K562 (cell line): ENCODE results near the gene RSPH9. TPM values are rescaled to one million over a fixed set of nuclear protein-coding genes. Genes with fewer than 3 reads are reported as not detected.

ENCODE experiments used
- BCOR ChIP-seq: fragments of 450-650 bp; IDR thresholded peaks from 2 replicates; pipeline ENCODE4 v1.6.1; 2016
- CEBPB ChIP-seq: fragments of 450-650 bp; IDR thresholded peaks from 2 replicates; pipeline ENCODE4 v1.6.1; 2016; ENCODE audit warnings: missing genetic modification characterization, missing compliant biosample characterization
- CREB5 ChIP-seq: fragments of 250-450 bp; sonication (Bioruptor Pico); IDR thresholded peaks from 2 replicates; pipeline ENCODE4 v1.5.0; 2020; ENCODE audit warnings: mild to moderate bottlenecking
- FOXP4 ChIP-seq: sonication (generic); formaldehyde crosslinking; IDR thresholded peaks from 2 replicates; pipeline ENCODE4 v1.8.0; 2022; ENCODE audit warnings: mild to moderate bottlenecking, missing genetic modification reagents, borderline replicate concordance
- KDM4B ChIP-seq, 2 experiments: fragments of 450-650 bp in 1 of 2; sonication (generic) in 1 of 2; IDR thresholded peaks; 2 replicates each; pipeline ENCODE4 v1.6.1; 2016 to 2017; ENCODE audit warnings: borderline replicate concordance in 2 of 2, antibody characterized with exemption in 1 of 2, low read depth in 1 of 2, mild to moderate bottlenecking in 1 of 2
- POU5F1 ChIP-seq: fragments of 150-350 bp; IDR thresholded peaks from 2 replicates; pipeline ENCODE4 v1.6.1; 2014; ENCODE audit warnings: borderline replicate concordance, low read length, low read depth, mild to moderate bottlenecking; ENCODE audit not compliant: partially characterized antibody
- RERE ChIP-seq: sonication (generic); formaldehyde crosslinking; IDR thresholded peaks from 2 replicates; pipeline ENCODE4 v1.8.0; 2023; ENCODE audit warnings: missing genetic modification reagents, mild to moderate bottlenecking, borderline replicate concordance
- SMAD2 ChIP-seq: fragments of 150-350 bp; IDR thresholded peaks from 2 replicates; pipeline ENCODE4 v1.6.1; 2014; ENCODE audit warnings: low read depth, mild to moderate bottlenecking, low read length
- SMARCC2 ChIP-seq: fragments of 450-650 bp; IDR thresholded peaks from 2 replicates; pipeline ENCODE4 v1.6.1; 2017; ENCODE audit warnings: antibody characterized with exemption, moderate library complexity, mild to moderate bottlenecking, low read depth
- SNIP1 ChIP-seq: fragments of 450-650 bp; IDR thresholded peaks from 2 replicates; pipeline ENCODE4 v1.7.1; 2017; ENCODE audit warnings: low read depth, mild to moderate bottlenecking
- SUPT5H ChIP-seq: fragments of 450-650 bp; IDR thresholded peaks from 2 replicates; pipeline ENCODE4 v1.6.1; 2016
- TEAD2 ChIP-seq: fragments of 450-650 bp; IDR thresholded peaks from 2 replicates; pipeline ENCODE4 v1.6.1; 2016; ENCODE audit warnings: missing genetic modification characterization, control low read depth, missing compliant biosample characterization
- ZBTB34 ChIP-seq: fragments of 250-450 bp; sonication (Bioruptor Pico); IDR thresholded peaks from 2 replicates; pipeline ENCODE4 v1.8.0; 2021; ENCODE audit warnings: mild to moderate bottlenecking, moderate library complexity
- ZNF583 ChIP-seq: fragments of 250-450 bp; sonication (Bioruptor Pico); IDR thresholded peaks from 2 replicates; pipeline ENCODE4 v1.4.0; 2020
- polyA plus RNA-seq, 8 experiments: library from polyadenylated mRNA; depleted of rRNA in 4 of 8; stranded (reverse) in 5 of 8; unstranded in 3 of 8; fragments of >200 nt; fragmentation: Nextera tagmentation in 2 of 8; fragmentation: Illumina TruSeq in 1 of 8; extraction: Ambion mirVana in 2 of 8; extraction: Trizol in 1 of 8; gene quantifications; 2 replicates each; pipeline versions ENCODE4 v1.2.1 to v1.2.3, GENCODE V29; 2011 to 2014; ENCODE audit warnings: inconsistent platforms in 1 of 8, missing spikeins in 1 of 8
- total RNA-seq, 7 experiments: library from RNA; depleted of rRNA in 6 of 7; stranded (reverse); fragments of >200 nt in 6 of 7; fragmentation: Illumina TruSeq in 2 of 7; extraction: Trizol in 2 of 7; gene quantifications; 2 replicates each; pipeline versions ENCODE4 v1.2.1 to v1.2.3, GENCODE V29; 2011 to 2021; ENCODE audit warnings: low replicate concordance in 1 of 7

The RSPH9 gene
- total and polyA plus RNA-seq, 9 of the 15 experiments (the other 6 are each of a cell fraction or from before 2014, with no cell fraction given) = 0.05 to 0.60 (median 0.39) TPM; not detected in 6

DNA sequence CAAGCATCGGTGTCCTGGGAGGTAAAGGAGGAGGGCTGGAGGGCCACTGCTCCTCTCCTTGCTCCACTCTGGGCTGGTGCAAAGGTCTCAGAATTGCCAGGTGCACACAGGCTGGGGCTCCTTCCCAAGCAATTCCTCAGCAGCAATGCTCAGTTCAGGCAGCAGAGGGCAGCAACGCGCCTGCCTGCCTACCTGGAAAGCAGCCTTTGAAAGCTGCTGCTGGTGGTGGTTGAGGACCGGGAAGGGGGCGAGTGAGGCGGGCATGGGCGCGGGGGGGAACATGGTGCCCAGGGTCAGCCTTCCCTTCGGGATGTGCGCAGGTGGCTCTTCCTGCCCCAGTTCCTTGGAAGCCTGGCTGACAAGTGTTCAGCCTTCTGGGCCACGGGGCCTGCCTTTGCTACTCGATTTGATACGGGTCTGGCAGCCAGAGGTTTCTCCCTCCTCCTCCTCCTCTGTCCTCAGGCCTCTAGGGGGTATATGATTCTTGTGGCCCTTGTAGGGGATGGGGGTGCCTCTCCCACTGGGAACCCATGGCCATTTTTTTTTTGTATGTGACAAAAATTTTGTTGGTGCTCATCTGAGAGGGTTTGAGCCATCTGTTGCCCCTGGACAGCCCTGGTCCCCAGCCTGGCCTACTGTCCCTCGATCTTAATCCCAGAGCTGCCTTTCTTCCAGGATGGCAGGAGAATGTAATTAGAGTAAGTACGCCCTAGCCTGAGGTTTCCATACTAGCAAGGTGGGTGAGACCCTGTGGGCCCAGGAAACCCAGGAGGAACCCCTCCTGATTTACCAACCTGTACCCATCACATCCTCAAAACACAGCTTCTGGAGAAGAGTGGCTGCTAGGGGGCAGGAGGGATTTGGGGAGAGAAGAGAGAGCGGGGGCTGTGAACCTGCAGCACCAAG lies 22.7 kb downstream of the RSPH9 start (continued):
- TF ChIP-seq FOXP4 (no peak), SMAD2 (no peak), ZBTB34 (no peak), ZNF583 (no peak), POU5F1 (no peak), SMARCC2 (no peak), CREB5 (CRISPR knock-in tag) (no peak), BCOR (no peak), KDM4B (IDR thresholded peaks at IDR 0.05; ENCODE audit: borderline replicate concordance in 2 of 2, low read depth in 1 of 2) (no peak), SUPT5H (peak; percentile 56; the same call in 1 of the 2 replicates), CEBPB (no peak), TEAD2 (tag) (no peak), RERE (no peak), SNIP1 (no peak)
